HL-60/S4 (cell line): Measurements from ENCODE around the gene PNCK.
"Not testable (repeated sequence)": the region's sequence is repeated elsewhere in the genome, so short reads cannot be mapped to it uniquely, and the experiment has no call there.

Experiments
- in situ Hi-C: fragments of 300-500 bp; cut with MboI; formaldehyde crosslinking; loops from 2 replicates; pipeline ENCODE4 v1.14.3; 2022; ENCODE audit warnings: low sequenced_read_pairs

The PNCK gene

GRCh38 chrX:153673428-153674218, at the start of gene PNCK:
PNCK (minus strand) TSS chrX:153673813; CDS start chrX:153673076, 737 bp downstream.
- in situ Hi-C loops: loop anchor here (25.0 kb wide), 1 partner anchor 711 kb away; no protein-coding TSS in a partner anchor

GRCh38 chrX:153722704-153723350, 49.2 kb upstream of the PNCK start:
- in situ Hi-C loops: no loop called here

GRCh38 chrX:153719701-153720100, 46.1 kb upstream of the PNCK start:
- in situ Hi-C loops: no loop called here

GRCh38 chrX:153719238-153719637, 45.6 kb upstream of the PNCK start:
- in situ Hi-C loops: no loop called here

- in situ Hi-C loops: no loop called here
These were observed 43.8 kb upstream of the PNCK start for GRCh38 chrX:153717445-153717844.

GRCh38 chrX:153714256-153714655, 40.6 kb upstream of the PNCK start:
- in situ Hi-C loops: no loop called here

- in situ Hi-C loops: no loop called here
These were observed 36.4 kb upstream of the PNCK start for GRCh38 chrX:153709726-153710674.

GRCh38 chrX:153708415-153708814, 34.8 kb upstream of the PNCK start:
- in situ Hi-C loops: no loop called here

GRCh38 chrX:153707406-153707805, 33.8 kb upstream of the PNCK start:
- in situ Hi-C loops: no loop called here

- in situ Hi-C loops: no loop called here
These were observed 33.2 kb upstream of the PNCK start for GRCh38 chrX:153706799-153707198.

GRCh38 chrX:153705403-153706060, 31.9 kb upstream of the PNCK start:
- in situ Hi-C loops: not testable (repeated sequence)

- in situ Hi-C loops: not testable (repeated sequence)
These were observed 31.2 kb upstream of the PNCK start for GRCh38 chrX:153704631-153705402.

GRCh38 chrX:153704021-153704526, 30.5 kb upstream of the PNCK start:
- in situ Hi-C loops: no loop called here

- in situ Hi-C loops: no loop called here
These were observed 29.4 kb upstream of the PNCK start for GRCh38 chrX:153703036-153703370.

GRCh38 chrX:153702336-153703035, 28.9 kb upstream of the PNCK start:
- in situ Hi-C loops: no loop called here

GRCh38 chrX:153701706-153702105, 28.1 kb upstream of the PNCK start:
- in situ Hi-C loops: no loop called here

GRCh38 chrX:153700967-153701366, 27.4 kb upstream of the PNCK start:
- in situ Hi-C loops: no loop called here

- in situ Hi-C loops: no loop called here
These were observed 26.8 kb upstream of the PNCK start for GRCh38 chrX:153700376-153700945.
